ENCODE results near the gene HHAT.

The HHAT gene

GRCh38 chr1:210685295-210685650 lies 356.6 kb downstream of the HHAT start:
- no peak for DNase-seq (ENCODE audit: low spot score)

DNA sequence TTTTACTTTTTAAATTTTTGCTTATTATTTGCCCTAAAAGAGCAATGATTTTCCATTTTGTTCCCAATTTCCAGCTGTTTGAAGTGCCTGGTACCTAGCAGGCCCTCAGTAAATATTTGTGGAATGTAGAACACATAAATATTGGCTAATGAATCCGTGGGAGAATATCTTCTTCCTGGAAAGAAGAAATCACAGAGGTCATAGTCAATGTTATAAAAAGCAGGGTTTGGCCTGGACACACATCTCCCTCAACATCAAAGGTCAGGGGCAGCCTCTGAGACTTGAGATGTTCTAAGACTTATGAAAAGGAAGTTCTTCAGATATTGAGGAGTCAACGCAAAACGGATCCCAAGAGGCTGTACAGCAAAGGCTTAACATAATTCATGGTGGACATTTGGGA lies 358.1 kb downstream of the HHAT start:
- no peak for DNase-seq (ENCODE audit: low spot score)

DNA sequence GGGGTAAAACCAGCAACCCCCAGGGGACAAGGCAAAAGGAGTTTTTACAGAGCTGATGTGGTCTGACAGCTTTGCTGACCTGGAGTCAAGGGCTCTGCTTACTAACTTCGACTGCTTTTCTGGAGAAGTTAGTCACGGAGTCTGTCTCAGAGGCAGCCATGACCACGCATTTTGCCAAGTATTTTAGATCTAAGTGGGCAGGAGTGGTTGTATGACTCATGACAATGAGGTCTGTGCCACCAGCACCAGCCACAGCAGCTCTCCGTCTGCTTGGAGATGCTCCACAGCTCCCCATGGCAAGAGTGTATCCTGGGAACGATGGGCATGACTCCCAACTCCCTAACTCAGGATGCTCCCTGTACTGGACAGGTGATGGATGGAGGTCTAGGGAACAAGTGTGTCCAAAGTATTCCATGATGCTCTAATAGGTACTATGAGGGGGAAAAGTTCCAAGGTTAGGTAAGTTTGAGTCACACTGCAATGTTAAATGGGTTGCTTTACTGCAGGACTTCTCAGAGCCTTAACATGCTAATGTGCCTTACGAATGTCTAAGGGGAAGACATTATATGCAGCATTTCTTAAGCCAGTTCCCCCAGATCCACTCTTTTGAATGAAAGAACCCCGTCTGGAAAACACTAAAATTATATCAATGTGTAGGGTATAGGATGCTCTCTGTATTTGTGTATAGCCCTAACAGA lies 359.0 kb downstream of the HHAT start:
- DNase-seq (ENCODE audit: low spot score): peak; percentile 60

DNA sequence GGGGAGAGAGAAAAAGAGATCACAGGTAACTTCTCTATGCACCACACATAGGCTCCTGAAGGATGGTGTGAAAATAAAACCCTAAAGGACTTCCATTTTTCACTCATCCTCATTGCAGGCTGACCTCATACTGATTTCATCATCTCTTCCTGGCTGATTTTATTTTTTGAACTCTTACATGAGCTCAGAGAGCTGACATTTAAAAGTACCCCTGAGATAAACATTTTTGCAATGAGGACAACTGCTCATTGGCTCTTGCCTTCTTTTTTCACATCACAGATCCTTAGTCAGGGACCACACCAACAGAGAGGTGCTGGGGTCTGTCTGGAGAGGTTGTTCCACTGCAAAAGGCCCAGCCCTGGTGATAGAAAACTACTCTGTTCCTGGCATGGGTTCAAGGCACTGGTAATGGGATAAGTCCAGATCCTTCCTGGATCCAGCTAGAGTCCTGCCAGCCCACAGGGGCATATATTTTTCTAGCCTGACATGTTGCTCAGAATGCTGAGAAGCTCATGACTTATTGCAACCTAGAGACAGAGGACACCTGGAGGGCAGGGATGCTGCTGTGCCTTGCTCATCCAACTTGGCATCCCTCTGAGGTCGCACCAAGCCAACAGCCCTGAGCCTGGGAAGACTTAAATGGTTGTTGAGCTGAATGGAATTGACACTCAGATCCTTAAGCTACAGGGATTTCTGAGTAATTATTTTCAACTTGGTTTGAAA lies 360.0 kb downstream of the HHAT start:
- DNase-seq (ENCODE audit: low spot score): no peak

- DNase-seq (ENCODE audit: low spot score): no peak
These were observed 361.1 kb downstream of the HHAT start for GRCh38 chr1:210689826-210690225.

DNA sequence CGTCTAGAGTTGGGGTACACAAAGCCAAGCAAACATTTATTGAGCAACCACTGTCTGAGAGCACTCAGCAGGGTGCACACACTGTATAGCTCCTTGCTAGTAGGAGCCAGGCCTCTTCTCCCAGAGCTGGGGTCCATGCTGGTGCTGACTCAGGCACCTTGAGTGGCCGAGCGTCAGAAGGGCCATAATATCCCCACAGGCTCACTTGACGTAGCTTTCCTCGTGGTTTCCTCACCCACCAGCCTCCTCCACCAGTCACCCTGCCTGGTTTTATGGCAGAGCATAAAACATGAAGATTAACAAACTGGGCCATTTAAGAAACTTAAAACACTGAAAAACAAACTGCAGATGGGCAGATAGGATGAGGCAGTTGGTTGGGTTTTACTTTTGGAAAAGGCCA lies 361.5 kb downstream of the HHAT start:
- DNase-seq (ENCODE audit: low spot score): no peak

DNA sequence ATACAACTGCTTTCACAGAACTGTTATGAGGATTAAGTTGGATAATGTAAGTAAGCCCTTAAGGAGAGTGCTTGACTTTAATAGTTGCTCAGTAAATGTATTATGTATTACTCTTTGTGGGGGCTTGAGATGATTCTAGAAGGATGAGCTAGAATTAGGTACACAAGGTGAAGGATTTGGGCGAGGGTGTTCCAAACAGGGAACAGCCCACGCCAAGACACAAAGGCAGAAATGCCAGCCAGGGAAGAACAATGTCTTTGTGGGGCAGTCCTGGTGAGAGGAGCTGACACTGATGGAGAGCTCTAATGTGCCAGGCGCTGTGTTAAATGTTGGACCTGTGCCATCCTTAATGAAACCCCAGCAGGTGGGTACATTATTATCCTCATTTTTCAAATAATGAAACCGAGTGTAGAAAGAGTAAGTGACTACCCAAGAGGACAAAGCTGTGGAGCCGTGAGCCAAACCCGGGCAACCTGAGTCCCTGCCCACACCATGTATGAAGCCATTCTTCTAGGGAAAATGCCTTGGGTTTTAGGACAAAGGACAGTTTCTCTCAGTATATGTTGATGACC lies 362.4 kb downstream of the HHAT start:
- no peak for DNase-seq (ENCODE audit: low spot score)

- DNase-seq (ENCODE audit: low spot score): peak; percentile 58
These were observed 364.1 kb downstream of the HHAT start for GRCh38 chr1:210692796-210693195.

DNA sequence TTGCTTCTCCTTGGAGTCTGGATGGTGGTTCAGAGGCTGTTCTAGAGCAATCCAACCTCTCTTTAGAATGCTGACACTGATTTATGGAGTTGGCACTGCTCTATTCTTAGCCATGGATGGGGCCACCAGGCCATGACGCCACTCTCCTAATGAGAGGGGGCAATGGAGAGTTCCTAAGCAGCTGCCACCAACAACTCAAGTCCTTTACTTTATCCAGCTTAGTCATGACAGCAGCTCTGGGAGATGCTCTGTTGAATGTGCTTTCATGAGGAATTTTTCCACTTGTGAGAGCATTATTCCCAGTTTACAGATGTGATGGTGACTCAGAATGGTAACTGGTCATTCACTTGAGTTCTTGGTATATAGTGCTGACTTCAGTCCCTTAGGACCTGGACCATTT lies 366.3 kb downstream of the HHAT start:
- DNase-seq (ENCODE audit: low spot score): no peak

DNA sequence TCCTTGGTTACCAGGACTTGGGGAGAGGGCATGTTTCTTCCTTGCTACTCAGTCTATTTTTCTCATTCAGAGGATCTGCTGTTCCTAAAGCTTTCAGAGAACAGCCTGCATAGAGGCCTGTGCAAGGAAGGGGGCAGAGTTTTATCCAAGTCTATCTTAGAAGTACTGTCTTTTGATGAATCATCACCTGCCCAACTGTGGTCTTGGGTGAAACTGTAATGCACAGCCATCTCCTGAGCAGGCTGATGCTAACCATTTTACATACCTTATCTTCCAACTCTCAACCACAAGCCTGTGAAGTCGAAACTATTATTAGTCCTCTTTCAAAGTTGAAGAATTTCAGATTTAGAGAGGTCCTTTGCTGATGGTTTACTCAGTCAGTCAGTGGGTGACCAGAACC lies 368.0 kb downstream of the HHAT start:
- no peak for DNase-seq (ENCODE audit: low spot score)

DNA sequence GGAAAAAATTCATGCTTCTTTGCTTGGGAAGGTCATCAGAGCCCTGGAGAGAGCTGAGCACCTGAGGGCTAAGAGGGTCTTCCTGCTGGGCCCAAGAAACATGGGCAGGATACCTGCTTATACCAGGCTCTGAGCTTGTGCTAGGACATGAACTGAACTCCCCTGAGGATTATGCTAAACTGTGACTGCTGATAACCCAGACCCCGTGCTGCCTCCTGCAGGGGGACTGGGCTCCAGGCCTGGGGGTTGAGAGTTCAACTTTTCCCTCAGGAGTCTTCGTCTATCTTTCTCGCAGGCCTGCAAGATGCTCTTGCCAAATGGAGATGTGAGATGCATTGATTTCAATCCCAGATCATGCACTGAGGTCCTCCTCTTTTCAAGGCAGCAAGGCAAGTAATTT lies 368.5 kb downstream of the HHAT start:
- DNase-seq (ENCODE audit: low spot score): no peak

- no peak for DNase-seq (ENCODE audit: low spot score)
These were observed 370.0 kb downstream of the HHAT start for GRCh38 chr1:210698661-210699060.

DNA sequence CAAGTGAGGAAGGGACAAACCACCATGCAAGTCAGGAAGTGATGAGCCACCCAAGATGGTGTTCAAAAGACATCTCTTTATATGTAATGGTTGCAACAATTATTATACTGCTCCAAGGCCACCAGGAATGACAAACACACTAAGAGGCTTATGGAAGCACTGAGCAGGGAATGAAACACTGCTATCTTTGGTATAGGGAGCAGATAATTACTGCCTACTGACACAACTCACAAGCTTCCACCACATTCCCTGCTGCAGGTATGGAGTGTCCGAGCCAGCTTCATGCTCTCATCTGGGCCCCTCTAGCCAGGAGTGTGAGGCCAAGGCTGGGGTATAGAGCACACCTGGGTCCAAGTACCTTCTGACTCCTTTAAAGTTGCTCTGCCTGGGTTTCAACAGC lies 371.4 kb downstream of the HHAT start:
- no peak for DNase-seq (ENCODE audit: low spot score)

GRCh38 chr1:210700511-210700910 lies 371.8 kb downstream of the HHAT start:
- DNase-seq (ENCODE audit: low spot score): no peak

- no peak for DNase-seq (ENCODE audit: low spot score)
These were observed 373.8 kb downstream of the HHAT start for GRCh38 chr1:210702506-210702905.

DNA sequence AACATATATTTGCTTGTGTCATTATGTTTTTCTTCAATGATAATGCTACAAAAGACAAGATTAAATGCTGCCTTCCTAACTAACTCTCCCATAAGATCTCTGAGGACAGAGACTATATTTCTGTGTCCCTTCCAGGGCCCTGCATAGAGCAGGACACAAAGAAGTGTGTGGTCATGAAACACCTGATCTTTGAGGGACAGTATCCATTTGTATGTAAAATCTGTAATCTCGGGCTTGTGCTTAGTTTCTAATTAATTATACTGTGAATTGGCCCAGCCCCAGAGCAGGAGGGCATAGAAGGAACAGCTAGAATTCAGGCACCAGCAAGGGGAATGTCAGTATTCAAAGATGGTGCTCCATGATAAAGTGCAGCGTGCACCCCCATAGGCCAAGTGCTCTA lies 374.9 kb downstream of the HHAT start:
- no peak for DNase-seq (ENCODE audit: low spot score)

- DNase-seq (ENCODE audit: low spot score): no peak
These were observed 376.4 kb downstream of the HHAT start for GRCh38 chr1:210705086-210705485.

- no peak for DNase-seq (ENCODE audit: low spot score)
These were observed 377.5 kb downstream of the HHAT start for GRCh38 chr1:210706246-210706645.

DNA sequence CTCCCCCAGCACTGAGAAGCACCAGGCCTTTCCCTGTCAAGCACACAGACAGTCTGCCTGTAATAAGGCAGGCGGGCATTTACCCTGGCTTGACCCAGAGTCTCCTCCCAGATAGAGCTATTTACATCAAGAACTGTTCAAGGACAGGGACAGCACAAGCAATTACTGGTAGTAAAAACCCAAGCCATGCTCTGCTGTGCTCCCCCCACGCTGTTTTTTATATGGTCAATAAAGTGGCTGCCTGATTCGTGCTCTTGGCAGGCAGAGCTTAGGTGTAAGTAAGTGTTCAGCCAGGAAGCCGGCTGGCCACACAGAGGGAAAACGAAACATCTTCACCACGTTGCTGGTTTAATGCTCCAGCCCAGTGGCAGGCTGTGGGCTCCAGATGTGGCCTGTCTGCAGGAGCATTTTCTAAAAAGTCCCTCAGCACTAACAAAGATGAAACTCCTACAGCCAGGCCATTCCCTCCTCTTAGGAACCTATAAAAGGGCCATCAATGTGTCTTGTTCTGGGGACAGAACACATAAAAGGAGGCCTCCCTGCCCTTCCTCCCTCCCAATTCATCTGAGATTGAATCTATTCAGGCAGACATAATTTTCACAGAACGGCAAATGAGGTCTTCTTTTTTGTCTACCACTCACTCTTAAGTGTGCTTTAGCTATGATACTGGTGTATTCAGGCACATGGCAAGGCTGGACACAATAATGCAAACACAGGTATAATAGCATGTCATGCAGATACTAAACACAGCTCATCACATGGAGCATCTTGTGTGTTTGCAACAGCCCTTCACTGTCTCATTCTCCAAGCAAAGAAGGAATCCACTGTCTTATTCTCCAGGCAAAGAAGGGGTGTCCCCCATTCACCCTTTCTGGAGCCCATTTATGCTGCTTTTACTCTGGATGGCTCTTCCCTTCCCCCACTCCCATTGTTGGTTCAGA lies 378.9 kb downstream of the HHAT start:
- no peak for DNase-seq (ENCODE audit: low spot score)

DNA sequence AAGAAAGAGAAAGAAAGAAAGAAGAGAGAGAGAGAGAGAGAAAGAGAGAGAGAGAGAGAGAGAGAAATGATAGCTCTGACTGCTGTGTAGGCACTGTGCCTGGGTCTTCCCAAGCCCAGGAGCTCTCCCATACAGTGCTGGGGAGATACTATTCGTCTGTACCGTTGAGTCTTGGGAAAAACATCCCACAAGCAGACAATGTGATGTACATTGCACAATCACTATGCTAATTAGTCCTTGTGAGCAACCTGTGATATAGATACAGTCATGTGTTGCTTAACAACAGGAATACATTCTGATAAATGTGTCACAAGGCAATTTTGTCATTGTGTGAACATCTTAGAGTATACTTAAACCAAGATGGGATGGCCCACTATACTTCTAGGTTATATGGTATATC lies 381.0 kb downstream of the HHAT start:
- DNase-seq (ENCODE audit: low spot score): no peak

DNA sequence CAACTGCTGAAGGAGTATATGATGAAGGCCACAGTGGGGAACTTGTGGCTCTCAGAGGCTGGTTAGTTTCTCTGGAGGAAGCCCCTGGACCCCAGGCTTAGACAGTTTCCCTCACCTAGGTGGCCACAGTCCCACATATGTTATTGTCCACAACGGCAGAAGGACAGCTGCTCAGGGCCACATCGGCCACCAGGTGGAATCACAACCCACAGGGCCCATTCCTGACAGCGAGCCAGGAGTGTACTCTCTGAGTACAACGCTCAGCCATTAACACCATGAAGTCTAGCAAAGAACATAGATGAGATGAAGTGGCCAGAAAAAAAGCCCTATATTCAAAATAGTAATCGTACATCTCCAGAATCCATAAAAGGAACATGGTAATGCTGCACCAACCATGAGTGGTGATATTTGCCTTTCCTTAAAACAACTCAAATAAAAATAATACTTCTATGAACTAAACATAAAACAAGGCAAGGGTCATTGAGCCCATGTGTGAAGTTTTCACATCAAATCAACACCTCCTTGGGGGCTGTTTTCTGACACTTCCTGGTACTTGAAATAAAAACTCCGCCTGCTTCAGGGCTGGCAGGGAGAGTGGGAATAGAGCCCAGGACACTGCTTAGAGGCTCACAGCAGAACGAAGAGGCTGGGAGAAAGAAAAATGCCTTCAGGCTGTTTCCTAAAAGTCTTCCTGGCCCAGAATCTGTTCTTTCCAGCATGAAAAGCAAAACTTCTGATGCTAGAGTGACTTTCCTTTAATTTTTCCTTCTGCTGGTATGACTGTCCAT lies 383.3 kb downstream of the HHAT start:
- DNase-seq (ENCODE audit: low spot score): no peak

DNA sequence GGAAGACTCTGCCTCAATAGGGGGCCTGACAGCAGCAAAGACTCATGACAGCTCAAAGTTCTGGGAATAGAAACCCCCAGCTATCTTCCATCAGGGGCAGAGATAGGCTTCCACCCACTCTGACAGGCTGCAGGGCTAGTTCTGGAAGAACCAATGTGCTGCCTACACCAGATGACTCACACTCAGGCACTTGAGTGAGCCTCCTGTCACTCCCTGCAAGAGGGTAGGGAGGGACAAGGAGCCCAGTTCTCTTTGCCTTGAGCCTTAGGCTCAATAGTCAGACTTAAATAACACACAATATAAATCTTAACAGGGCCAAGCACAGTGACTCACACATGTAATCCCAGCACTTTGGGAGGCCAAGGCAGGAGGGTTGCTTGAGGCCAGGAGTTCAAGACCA lies 386.4 kb downstream of the HHAT start:
- peak; percentile 69 for DNase-seq (ENCODE audit: low spot score)
